Psoas muscle (tissue), 8 donors: ENCODE measurements around the gene FKRP. TPM values are rescaled to one million over a fixed set of nuclear protein-coding genes. Genes with fewer than 3 reads are reported as not detected.
A peak's percentile ranks its signal among the peaks of the same experiment; 100 is the strongest.

ENCODE experiments used
- ATAC-seq, 4 donors: fragments of 200-7000 bp; cut with Tn5 transposase; one replicate each; pipeline ENCODE4 v1.9.1; 2020; ENCODE audit warnings: moderate library complexity in 3 of 4, mild to moderate bottlenecking in 2 of 4
- DNase-seq, 2 donors: peaks; one replicate each; pipeline ENCODE4 v3.0.0-alpha.2; 2020
- H3K27ac ChIP-seq: fragments of 200-600 bp; one replicate; pipeline ENCODE4 v1.8.0; 2022
- H3K27me3 ChIP-seq, 3 donors: fragments of 200-600 bp in 1 of 3; one replicate each; pipeline versions ENCODE4 v1.6.1 to v1.8.0; 2013 to 2022; ENCODE audit warnings: low read length in 2 of 3, mild to moderate bottlenecking in 2 of 3, moderate library complexity in 1 of 3; ENCODE audit not compliant: insufficient read depth in 3 of 3
- H3K36me3 ChIP-seq, 2 donors: fragments of 200-600 bp in 1 of 2; one replicate each; pipeline versions ENCODE4 v1.6.1 to v1.8.0; 2013 to 2022; ENCODE audit warnings: low read depth in 1 of 2, mild to moderate bottlenecking in 1 of 2, moderate library complexity in 1 of 2; ENCODE audit not compliant: insufficient read depth in 1 of 2
- H3K4me1 ChIP-seq: fragments of 200-600 bp; one replicate; pipeline ENCODE4 v1.8.0; 2022
- H3K4me3 ChIP-seq: fragments of 200-600 bp; one replicate; pipeline ENCODE4 v1.8.0; 2022; ENCODE audit warnings: mild to moderate bottlenecking
- H3K9me3 ChIP-seq: fragments of 200-600 bp; one replicate; pipeline ENCODE4 v1.8.0; 2022
- CTCF ChIP-seq: fragments of 200-600 bp; IDR thresholded peaks from one replicate; pipeline ENCODE4 v1.8.0; 2022; ENCODE audit warnings: antibody characterized with exemption
- WGBS, 3 donors: extraction: QIAGEN DNeasy Blood & Tissue Kit; methylation state at CpG; one replicate each; pipeline versions ENCODE4 v1.1.6 to v1.1.7; 2013; 5-methylcytosine and 5-hydroxymethylcytosine counted together
- intact Hi-C, 2 donors: fragments of 100-400 bp; cut with DNase I; formaldehyde crosslinking; loops; one replicate each; pipeline versions ENCODE4 v1.11.0 to v1.14.2; 2022
- polyA plus RNA-seq, 3 donors: library from polyadenylated mRNA; stranded (reverse); fragments of 200-250 nt; gene quantifications; one replicate each; pipeline ENCODE4 v1.2.3, GENCODE V29; 2013
- total RNA-seq, 4 donors: library from RNA; stranded (reverse); fragmentation: NEBNext Ultra II Directional in 2 of 4; extraction: Animal tissue kit (Norgen Biotek cat#: 25700) in 2 of 4; gene quantifications; one replicate each; pipeline versions ENCODE4 v1.2.1 to v1.2.4, GENCODE V29; 2021 to 2023
- donor health status: healthy with polysubstance abuse.
- donor health status: DM: no; HTN: no; CAD: no; lungs with moderate emphysema.
- donor health status: Bipolar disorder and iron deficiency.
- donor health status: healthy.
- donor health status: DM: yes; HTN: yes; CAD: no.
- donor health status: DM: no; HTN: no; CAD: no.
- donor health status: DM: no; HTN: no; CAD: no.
- donor health status: DM: yes; HTN: yes; CAD: no.

Gene FKRP
- total and polyA plus RNA-seq, 7 donors, result 11.6 to 24.5 (median 15.0) TPM

- ATAC-seq (no peak), DNase-seq (no peak)
- intact Hi-C loops, result no loop called here
- Histone ChIP-seq H3K27ac (no peak overlapping the region), H3K27me3 (no peaks in the 10 kb centered on the region), H3K36me3 (peaks cover 0 to 62% of the 10 kb centered on the region in 2 donors), H3K4me3 (no peak overlapping the region), H3K4me1 (peaks cover 40% of the 10 kb centered on the region), H3K9me3 (no peaks in the 10 kb centered on the region)
- 66 to 75% (median 70%) methylated on average over 7 of the region's 7 CpGs for WGBS, 3 donors
- TF ChIP-seq CTCF, result no peak
These were observed 8.6 kb upstream of the FKRP start for GRCh38 chr19:46737298-46737654.

- peaks cover 41% of the 10 kb centered on the region for H3K4me1 ChIP-seq
- no peak overlapping the region for H3K4me3 ChIP-seq
- no peak for ATAC-seq
- peaks cover 0 to 57% of the 10 kb centered on the region in 2 donors for H3K36me3 ChIP-seq
- no peak overlapping the region for H3K27ac ChIP-seq
- no peaks in the 10 kb centered on the region for H3K27me3 ChIP-seq
- no peak for DNase-seq
- intact Hi-C loops, result no loop called here
- TF ChIP-seq CTCF, result no peak
- WGBS, 3 donors, result 52 to 62% (median 54%) methylated on average over 19 of the region's 19 CpGs
- H3K9me3 ChIP-seq, result no peaks in the 10 kb centered on the region
These were observed 8.1 kb upstream of the FKRP start for GRCh38 chr19:46737761-46738171.

DNA sequence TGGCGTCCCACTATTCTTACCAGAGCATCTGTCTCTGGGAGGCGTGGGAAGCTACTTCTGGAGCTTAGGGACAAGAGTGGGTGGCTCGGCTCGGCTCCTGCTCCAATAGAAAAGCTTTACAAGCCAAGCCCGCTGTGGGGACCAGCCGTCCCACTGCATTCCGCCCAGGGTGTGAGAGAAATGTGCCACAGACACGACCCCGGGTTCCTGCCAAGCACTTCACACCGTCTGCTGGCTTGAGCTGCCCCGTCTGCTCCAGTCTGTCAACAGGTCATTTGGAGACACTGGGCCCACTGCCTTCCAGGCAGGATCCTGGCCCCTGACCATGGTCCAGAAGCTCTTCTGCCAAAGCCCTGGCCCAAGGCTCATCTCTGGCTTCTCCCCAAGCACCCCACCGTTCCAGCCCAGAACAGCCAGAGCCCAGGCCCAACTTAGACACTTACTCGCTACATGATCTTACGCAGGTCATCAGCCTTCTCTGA, 6.5 kb upstream of the FKRP start:
- Histone ChIP-seq H3K27me3 (no peaks in the 10 kb centered on the region), H3K36me3 (peaks cover 0 to 42% of the 10 kb centered on the region in 2 donors), H3K4me3 (no peak overlapping the region), H3K27ac (peak overlapping the region; percentile 79), H3K4me1 (peaks cover 56% of the 10 kb centered on the region), H3K9me3 (no peaks in the 10 kb centered on the region)
- ATAC-seq, result peak; percentile 93 to 96 (median 94)
- DNase-seq, result peak; percentile 86 to 95
- 22 to 27% (median 25%) methylated on average over 14 of the region's 14 CpGs for WGBS, 3 donors
- TF ChIP-seq CTCF, result no peak
- intact Hi-C loops, result no loop called here

DNA sequence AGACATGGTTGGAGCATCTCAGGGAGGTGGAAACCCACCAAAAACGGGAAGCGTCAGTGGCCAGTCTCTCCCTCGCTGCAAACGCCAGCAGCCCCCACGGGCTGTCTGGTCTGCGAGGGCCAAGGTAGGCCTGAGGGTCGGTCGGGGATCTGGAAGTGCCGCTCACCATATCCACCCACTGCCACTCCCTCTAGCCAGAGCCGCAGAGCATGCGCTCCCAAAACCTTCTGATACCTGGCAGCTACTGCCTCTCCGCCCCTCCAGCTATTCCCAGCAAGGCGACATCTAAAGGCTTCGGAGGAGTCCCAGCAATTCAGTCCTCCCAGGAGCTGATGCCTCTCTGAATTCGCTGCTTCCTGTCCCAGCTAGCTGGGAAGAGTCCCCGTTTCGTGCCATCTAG, 4.4 kb upstream of the FKRP start:
- no peak for ATAC-seq
- H3K36me3 ChIP-seq, result peaks cover 0 to 22% of the 10 kb centered on the region in 2 donors
- 80 to 82% (median 81%) methylated on average over 17 of the region's 17 CpGs for WGBS, 3 donors
- no peaks in the 10 kb centered on the region for H3K9me3 ChIP-seq
- H3K27me3 ChIP-seq, result no peaks in the 10 kb centered on the region
- intact Hi-C loops, result no loop called here
- no peak overlapping the region for H3K4me3 ChIP-seq
- H3K4me1 ChIP-seq, result peaks cover 64% of the 10 kb centered on the region
- no peak for DNase-seq
- H3K27ac ChIP-seq, result peak overlapping the region; percentile 79
- no peak for TF ChIP-seq CTCF

DNA sequence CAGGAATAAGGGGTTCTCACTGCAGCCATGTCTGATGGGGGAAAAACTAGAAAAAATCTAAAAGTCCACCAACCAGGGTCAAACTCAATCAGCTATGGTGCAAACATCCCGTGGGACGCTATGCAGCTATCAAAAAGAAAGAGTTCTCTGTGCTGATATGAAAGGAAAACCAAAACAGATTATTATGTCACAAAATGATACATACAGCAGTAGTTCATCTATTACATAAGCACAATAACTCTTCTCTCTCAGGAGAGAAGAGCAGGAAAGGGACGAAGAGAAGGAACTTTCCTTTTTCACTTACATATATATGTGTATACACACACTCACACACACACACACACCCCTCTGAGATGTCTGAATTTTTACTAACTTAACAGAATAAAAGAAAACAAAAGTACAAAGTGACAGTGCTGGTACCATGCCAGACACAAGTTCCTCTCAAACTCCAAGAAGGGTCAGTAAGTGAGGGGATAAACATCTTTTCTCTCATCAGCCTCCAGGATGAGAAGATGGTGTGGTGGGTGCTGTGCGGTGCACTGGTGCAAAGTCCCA, 2.9 kb upstream of the FKRP start:
- DNase-seq (no peak), ATAC-seq (no peak)
- no peak overlapping the region for H3K27ac ChIP-seq
- no peak for TF ChIP-seq CTCF
- H3K36me3 ChIP-seq, result peaks cover 0 to 10% of the 10 kb centered on the region in 2 donors
- H3K27me3 ChIP-seq, result no peaks in the 10 kb centered on the region
- WGBS, 3 donors, result 72 to 78% (median 73%) methylated on average over 4 of the region's 4 CpGs
- H3K9me3 ChIP-seq, result no peaks in the 10 kb centered on the region
- peaks cover 65% of the 10 kb centered on the region for H3K4me1 ChIP-seq
- no peak overlapping the region for H3K4me3 ChIP-seq
- intact Hi-C loops, result no loop called here
